Measurements from ENCODE around the gene ZP3.

GRCh38 chr7:76392531-76393115 lies 32.1 kb upstream of the ZP3 start:
- no peak for TF ChIP-seq POLR2A (IDR thresholded peaks at IDR 0.05; ENCODE audit: low read length)
- TF ChIP-seq GATA1 (IDR thresholded peaks at IDR 0.05; ENCODE audit: low read depth, low read length): no peak

Measured in erythroblast (primary cell).